ENCODE results near the gene USH1C.

Gene USH1C

GRCh38 chr11:17459236-17459896 lies 84.8 kb downstream of the USH1C start:
- no peak for DNase-seq

GRCh38 chr11:17458268-17458667 lies 85.9 kb downstream of the USH1C start:
- DNase-seq: no peak

- DNase-seq: no peak
These were observed 86.6 kb downstream of the USH1C start for GRCh38 chr11:17457396-17458173.

- DNase-seq: no peak
These were observed 91.5 kb downstream of the USH1C start for GRCh38 chr11:17452668-17453067.

- no peak for DNase-seq
These were observed 95.1 kb downstream of the USH1C start for GRCh38 chr11:17449158-17449557.

GRCh38 chr11:17446482-17446881 lies 97.7 kb downstream of the USH1C start:
- no peak for DNase-seq

GRCh38 chr11:17445240-17445795 lies 98.9 kb downstream of the USH1C start:
- DNase-seq: no peak

- no peak for DNase-seq
These were observed 100.1 kb downstream of the USH1C start for GRCh38 chr11:17443926-17444690.

All from activated CD8-positive, alpha-beta memory T cell treated with anti-CD3 and anti-CD28 coated beads, Interleukin-2, amount 50 U/mL, for 4 hours (primary cell).